Measurements from ENCODE around the gene TNIP2.

Gene TNIP2

DNA sequence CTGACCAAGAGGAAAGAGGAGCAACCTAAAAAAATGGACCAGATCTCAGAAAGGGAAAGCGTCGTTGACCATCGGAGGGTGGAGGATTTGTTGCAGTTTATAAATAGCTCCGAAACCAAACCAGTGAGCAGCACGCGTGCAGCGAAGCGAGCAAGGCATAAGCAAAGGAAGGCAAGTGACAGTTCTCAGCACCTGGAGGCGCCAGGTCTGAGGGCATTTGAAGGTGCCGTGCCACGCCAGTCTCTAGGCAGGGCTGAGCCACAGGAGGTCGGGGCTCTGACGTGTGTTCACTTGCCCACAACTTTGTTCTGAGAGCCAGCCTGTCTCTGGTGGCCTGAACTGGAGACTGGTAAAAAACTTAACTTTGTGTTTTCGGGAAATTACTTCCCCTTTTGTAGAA, 59.7 kb downstream of the TNIP2 start:
- DNase-seq (ENCODE audit: insufficient read length) = peak; percentile 64
- TF ChIP-seq POLR2A (IDR thresholded peaks at IDR 0.05; ENCODE audit: low read depth, low read length) (no peak), TAF1 (IDR thresholded peaks at IDR 0.05; ENCODE audit: borderline replicate concordance, low read depth, low read length) (no peak), POLR2AphosphoS5 (IDR thresholded peaks at IDR 0.05; ENCODE audit: low read depth, low read length) (peak; percentile 35; the same call in 1 of the 2 replicates)
- FAIRE-seq = peak; percentile 100

DNA sequence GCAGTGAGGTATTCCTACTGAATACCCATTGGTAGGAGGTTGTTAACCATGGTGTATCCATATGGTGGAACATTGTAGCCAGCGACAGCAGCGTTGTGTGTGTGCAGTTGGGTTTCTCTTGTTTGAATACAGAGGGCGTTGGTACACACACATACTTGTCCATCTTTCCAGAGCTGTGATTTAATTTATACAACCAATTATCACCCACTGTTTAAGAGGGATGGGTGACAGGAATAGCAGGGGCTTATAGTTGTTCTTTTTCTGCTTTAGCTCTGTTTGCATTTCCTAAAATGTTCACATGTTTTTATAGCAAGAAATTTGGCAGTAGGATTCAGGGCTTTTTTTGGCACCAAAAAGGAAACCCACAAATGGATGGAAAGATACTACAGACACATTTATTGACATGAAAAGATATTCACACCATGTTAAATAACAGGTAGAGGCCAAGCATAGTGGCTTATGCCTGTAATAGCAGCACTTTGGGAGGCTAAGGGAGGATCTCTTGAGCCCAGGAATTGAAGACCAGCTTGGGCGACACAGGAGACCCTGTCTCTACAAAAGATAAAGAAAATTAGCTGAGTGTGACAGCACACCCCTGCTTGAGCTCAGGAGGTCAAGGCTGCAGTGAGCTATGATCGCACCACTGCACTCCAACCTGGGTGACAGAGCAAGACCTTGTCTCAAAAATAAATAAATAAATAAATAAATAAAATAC, 60.6 kb downstream of the TNIP2 start:
- peak; percentile 78 for FAIRE-seq
- DNase-seq (ENCODE audit: insufficient read length) = no peak
- TF ChIP-seq POLR2A (IDR thresholded peaks at IDR 0.05; ENCODE audit: low read depth, low read length) (no peak), POLR2AphosphoS5 (IDR thresholded peaks at IDR 0.05; ENCODE audit: low read depth, low read length) (no peak), TAF1 (IDR thresholded peaks at IDR 0.05; ENCODE audit: borderline replicate concordance, low read depth, low read length) (no peak)

DNA sequence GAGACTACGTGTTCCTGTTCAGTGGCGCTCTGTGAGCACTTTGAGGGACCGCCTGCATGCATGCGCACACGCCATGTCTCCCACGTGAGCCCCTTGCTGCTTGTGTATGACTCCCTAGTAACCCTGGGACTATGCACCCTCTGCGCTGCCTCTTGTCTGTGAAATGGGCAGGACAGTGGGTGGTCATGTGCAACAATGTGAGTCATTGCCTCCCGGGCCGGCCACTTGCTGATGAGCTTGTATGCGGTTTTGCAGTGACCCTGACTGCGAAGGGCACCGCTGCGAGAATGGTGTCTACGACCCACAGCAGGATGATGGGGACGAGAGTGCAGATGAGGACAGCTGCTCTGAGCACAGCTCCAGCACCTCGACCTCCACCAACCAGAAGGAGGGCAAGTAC, 61.4 kb downstream of the TNIP2 start:
- 0 out of 2 replicates have a peak, but pooled peaks have one; percentile 21 for TF ChIP-seq POLR2AphosphoS5 (IDR thresholded peaks at IDR 0.05; ENCODE audit: low read depth, low read length)
- TF ChIP-seq TAF1 (IDR thresholded peaks at IDR 0.05; ENCODE audit: borderline replicate concordance, low read depth, low read length) = no peak
- FAIRE-seq (peak; percentile 77), DNase-seq (ENCODE audit: insufficient read length) (no peak)

DNA sequence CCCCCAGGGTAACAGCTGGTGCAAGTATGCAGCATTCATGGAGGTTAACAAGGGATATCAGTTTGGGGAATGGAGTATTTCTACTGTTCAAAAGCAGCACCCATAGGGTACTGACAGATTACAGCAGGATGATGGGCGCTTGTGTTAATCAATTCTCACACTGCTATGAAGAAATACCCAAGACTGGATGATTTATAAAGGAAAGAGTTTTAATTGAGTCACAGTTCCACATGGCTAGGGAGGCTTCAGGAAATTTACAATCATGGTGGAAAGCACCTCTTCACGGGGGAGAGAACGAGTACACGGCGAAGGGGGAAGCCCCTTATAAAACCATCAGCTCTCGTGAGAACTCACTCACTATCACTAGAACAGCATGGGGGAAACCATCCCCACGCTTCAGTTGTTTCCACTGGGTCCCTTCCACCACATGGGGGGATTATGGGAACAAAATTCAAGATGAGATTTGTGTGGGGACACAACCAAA, 64.1 kb downstream of the TNIP2 start:
- peak; percentile 85 for FAIRE-seq
- TF ChIP-seq POLR2A (IDR thresholded peaks at IDR 0.05; ENCODE audit: low read depth, low read length) (no peak), POLR2AphosphoS5 (IDR thresholded peaks at IDR 0.05; ENCODE audit: low read depth, low read length) (no peak), TAF1 (IDR thresholded peaks at IDR 0.05; ENCODE audit: borderline replicate concordance, low read depth, low read length) (no peak)
- DNase-seq (ENCODE audit: insufficient read length) = no peak

All from GM12892 (cell line).